Effector memory CD8-positive, alpha-beta T cell (primary cell): ENCODE results near the gene AFAP1L1.

Source experiments
- ATAC-seq: fragments of 150-1000 bp; cut with Tn5 transposase; replicated peaks from 2 replicates; pipeline ENCODE4 v1.10.0; 2021; ENCODE audit warnings: mild to moderate bottlenecking, moderate library complexity
- DNase-seq, 3 experiments: peaks; one replicate each; pipeline ENCODE4 v3.0.0; 2021
- H3K27ac Mint-ChIP-seq, 2 donors: one replicate each; pipeline ENCODE4 v1.8.0; 2022; ENCODE audit warnings: mild to moderate bottlenecking in 2 of 2, mixed read lengths in 2 of 2, moderate library complexity in 2 of 2
- H3K27me3 Mint-ChIP-seq, 2 donors: one replicate each; pipeline ENCODE4 v1.8.0; 2022; ENCODE audit warnings: mixed read lengths in 2 of 2
- H3K36me3 Mint-ChIP-seq: one replicate; pipeline ENCODE4 v1.8.0; 2022; ENCODE audit warnings: mild to moderate bottlenecking, moderate library complexity, mixed read lengths; ENCODE audit not compliant: insufficient read depth
- H3K4me1 Mint-ChIP-seq, 2 donors: one replicate each; pipeline ENCODE4 v1.8.0; 2022; ENCODE audit warnings: low read depth in 2 of 2, mixed read lengths in 2 of 2
- H3K4me3 Mint-ChIP-seq, 2 donors: one replicate each; pipeline ENCODE4 v1.8.0; 2022; ENCODE audit warnings: mild to moderate bottlenecking in 2 of 2, mixed read lengths in 2 of 2, moderate library complexity in 2 of 2
- H3K9me3 Mint-ChIP-seq, 2 donors: one replicate each; pipeline ENCODE4 v1.8.0; 2022; ENCODE audit warnings: mixed read lengths in 2 of 2

The AFAP1L1 gene

DNA sequence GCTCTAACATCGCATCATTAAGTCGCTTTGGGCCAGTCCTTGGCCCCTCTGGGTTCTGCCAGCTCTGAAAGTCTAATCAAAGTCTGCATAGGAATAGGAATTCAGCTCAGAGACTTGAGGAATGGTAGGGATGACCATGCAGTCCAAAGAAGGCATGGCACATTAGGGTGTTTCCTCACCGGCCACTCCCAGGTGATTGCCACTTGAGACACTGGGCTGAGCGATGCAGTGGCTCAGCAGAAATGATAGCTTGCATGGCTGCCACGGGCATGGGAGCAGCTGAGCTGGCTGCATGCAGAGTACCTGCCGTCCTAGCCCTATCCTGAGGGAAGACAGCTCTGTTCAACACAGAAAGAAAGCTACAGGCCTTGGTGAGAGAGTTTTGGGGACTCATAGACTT is 28.8 kb downstream of the AFAP1L1 start:
- no peak for DNase-seq
- no peak overlapping the region for H3K4me3 Mint-ChIP-seq
- peaks cover 33 to 77% of the 10 kb centered on the region in 2 donors for H3K27me3 Mint-ChIP-seq
- no peaks in the 10 kb centered on the region for H3K36me3 Mint-ChIP-seq
- ATAC-seq = no peak
- no peaks in the 10 kb centered on the region for H3K9me3 Mint-ChIP-seq
- no peak overlapping the region for H3K27ac Mint-ChIP-seq
- no peaks in the 10 kb centered on the region for H3K4me1 Mint-ChIP-seq

GRCh38 chr5:149301049-149301743 is 29.5 kb downstream of the AFAP1L1 start:
- no peak for DNase-seq
- ATAC-seq = no peak
- H3K36me3 Mint-ChIP-seq = no peaks in the 10 kb centered on the region
- no peak overlapping the region for H3K27ac Mint-ChIP-seq
- H3K27me3 Mint-ChIP-seq = peaks cover 30 to 80% of the 10 kb centered on the region in 2 donors
- H3K4me3 Mint-ChIP-seq = no peak overlapping the region
- no peaks in the 10 kb centered on the region for H3K4me1 Mint-ChIP-seq
- H3K9me3 Mint-ChIP-seq = no peaks in the 10 kb centered on the region

DNA sequence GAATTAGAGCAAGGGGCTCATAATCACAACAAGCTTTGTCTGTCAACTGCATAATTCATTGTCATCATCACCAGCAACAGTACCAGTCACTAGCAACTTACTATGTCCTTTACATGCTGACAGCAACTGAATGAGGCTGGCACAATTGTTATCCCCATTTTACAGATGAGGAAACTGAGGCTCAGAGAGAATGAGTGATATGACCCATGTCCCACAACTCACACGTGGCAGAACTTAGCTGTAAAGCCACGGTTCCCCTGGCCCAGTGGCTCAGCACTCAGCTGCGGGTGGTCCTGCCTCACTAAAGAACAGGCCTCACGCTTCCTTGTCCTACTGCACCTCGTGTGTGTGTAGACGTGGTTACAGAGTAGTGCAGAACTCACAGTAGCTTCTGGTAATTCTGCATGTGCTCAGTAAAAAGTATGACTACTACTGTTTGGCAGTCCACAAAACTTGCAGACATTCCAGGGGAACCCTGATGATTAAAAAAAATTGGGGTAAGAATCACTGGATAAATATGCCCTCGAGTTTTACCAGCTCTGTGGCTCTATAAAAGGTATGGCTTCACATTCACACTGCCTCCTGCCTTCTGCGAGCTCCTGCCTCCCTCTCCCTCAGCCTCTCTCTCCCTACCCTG is 30.2 kb downstream of the AFAP1L1 start:
- Mint-ChIP-seq H3K36me3 (no peaks in the 10 kb centered on the region), H3K9me3 (no peaks in the 10 kb centered on the region), H3K4me1 (no peaks in the 10 kb centered on the region), H3K4me3 (no peak overlapping the region), H3K27ac (peak overlapping the region in 1 of 2 donors; percentile 20), H3K27me3 (peaks cover 24 to 75% of the 10 kb centered on the region in 2 donors)
- no peak for DNase-seq
- no peak for ATAC-seq

- no peak overlapping the region for H3K4me3 Mint-ChIP-seq
- H3K36me3 Mint-ChIP-seq = no peaks in the 10 kb centered on the region
- H3K4me1 Mint-ChIP-seq = no peaks in the 10 kb centered on the region
- no peaks in the 10 kb centered on the region for H3K9me3 Mint-ChIP-seq
- H3K27me3 Mint-ChIP-seq = peaks cover 23 to 70% of the 10 kb centered on the region in 2 donors
- H3K27ac Mint-ChIP-seq = peak overlapping the region in 1 of 2 donors; percentile 20
- DNase-seq = no peak
- ATAC-seq = no peak
Observed at GRCh38 chr5:149302641-149303040, 31.0 kb downstream of the AFAP1L1 start.

- no peak for DNase-seq
- no peaks in the 10 kb centered on the region for H3K36me3 Mint-ChIP-seq
- no peak overlapping the region for H3K27ac Mint-ChIP-seq
- H3K9me3 Mint-ChIP-seq = no peaks in the 10 kb centered on the region
- no peak for ATAC-seq
- H3K27me3 Mint-ChIP-seq = peaks cover 23 to 67% of the 10 kb centered on the region in 2 donors
- H3K4me1 Mint-ChIP-seq = no peaks in the 10 kb centered on the region
- no peak overlapping the region for H3K4me3 Mint-ChIP-seq
Observed at GRCh38 chr5:149303210-149303609, 31.6 kb downstream of the AFAP1L1 start.

DNA sequence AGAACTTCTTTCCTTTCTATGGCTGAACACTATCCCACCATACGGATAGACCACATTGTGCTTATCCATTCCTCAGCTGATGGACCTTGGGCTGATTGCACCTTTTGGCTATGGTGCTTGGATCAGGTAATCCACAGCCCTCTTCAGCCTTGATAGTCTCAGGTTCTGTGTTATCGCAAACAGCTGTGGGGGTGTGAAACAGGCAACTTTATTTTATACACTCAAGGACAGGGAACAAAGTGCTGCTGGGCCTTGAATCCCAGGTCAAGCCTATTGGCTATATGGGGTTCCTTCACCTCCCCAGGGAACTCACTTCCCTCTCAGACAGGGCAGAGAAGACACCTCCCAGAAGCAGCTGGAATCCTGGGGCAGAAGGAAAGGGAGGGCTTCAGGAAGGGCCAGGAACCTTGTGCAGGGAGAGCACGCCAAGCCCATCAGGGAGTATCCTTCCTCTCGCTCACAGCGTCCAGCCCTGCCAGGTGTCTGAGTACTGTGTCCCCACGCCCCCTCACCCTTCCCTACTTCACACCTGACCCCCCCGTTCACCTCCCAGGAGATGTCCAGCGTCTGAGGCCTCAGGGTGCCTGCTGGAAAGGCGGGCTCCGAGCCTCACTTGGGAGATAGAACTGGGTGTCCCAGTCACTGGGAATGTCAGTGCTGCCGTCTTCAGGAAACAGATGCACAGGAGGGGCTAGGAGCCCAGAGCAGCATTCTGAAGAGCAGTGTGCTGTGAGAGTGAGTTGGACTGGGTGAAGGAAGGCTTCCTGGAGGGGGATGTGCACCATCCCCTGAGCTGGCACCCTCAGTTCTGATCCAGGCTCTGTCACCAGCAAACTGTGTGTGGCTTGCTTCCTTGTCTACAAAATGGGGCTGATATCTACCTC is 32.8 kb downstream of the AFAP1L1 start:
- ATAC-seq (no peak), DNase-seq (no peak)
- Mint-ChIP-seq H3K4me1 (no peaks in the 10 kb centered on the region), H3K27ac (no peak overlapping the region), H3K9me3 (no peaks in the 10 kb centered on the region), H3K36me3 (no peaks in the 10 kb centered on the region), H3K27me3 (peaks cover 16 to 56% of the 10 kb centered on the region in 2 donors), H3K4me3 (no peak overlapping the region)

GRCh38 chr5:149309354-149309753 is 37.7 kb downstream of the AFAP1L1 start:
- Mint-ChIP-seq H3K27ac (no peak overlapping the region), H3K9me3 (no peaks in the 10 kb centered on the region), H3K4me1 (no peaks in the 10 kb centered on the region), H3K36me3 (no peaks in the 10 kb centered on the region), H3K4me3 (no peak overlapping the region), H3K27me3 (peaks cover 11 to 32% of the 10 kb centered on the region in 2 donors)
- DNase-seq = no peak
- no peak for ATAC-seq

DNA sequence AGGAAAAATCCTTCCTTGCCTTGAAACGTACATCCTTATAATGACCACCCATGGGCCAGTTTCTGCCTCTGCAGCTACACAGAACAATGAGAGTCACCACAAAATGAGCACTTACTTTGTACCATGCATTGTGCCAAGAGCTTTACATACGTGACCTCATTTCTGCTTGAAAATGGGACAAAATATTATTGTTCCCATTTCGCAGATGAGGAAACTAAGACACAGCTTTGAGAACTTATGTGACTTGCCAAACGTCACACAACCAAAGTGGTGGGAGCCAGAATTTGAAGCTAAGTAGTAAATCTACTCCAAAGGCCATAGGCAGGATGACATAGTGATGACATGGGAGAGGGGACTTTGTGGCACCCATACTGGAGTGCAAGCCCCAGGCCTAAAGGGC is 38.8 kb downstream of the AFAP1L1 start:
- no peaks in the 10 kb centered on the region for H3K9me3 Mint-ChIP-seq

DNA sequence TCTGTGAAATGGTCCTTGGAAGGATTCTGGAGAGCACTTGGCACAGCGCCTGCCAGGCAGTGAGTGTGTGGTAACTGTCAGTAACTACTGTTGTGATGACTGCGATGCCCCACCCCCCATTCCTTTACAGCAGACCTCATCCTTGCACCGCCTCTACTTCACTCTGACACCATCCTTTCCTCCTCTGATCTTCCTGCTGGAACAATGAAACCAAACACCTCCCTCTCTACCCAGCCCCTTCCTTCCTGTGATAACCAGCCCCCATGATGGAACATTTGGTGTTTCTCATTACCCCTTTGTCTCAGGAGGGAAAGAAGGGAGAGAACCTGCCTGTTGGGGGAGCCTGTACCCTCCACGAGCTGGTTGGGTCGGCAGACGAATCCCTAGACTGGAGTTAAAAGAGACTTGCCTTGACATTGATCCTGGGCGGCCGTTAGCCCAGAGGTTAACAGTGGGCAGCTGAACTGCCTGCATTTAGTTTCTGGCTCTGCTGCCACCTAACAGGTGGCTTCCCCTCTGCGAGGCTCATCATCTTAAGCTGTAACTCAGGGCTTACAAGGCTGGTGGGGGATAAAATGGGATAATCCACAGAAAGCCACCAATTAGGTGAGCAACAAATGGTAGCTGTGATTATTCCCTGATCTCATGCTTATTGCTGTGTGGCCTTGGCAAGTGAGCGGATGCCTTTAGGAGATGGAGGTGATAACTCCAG is 39.4 kb downstream of the AFAP1L1 start:
- H3K4me1 Mint-ChIP-seq = no peaks in the 10 kb centered on the region
- no peak for DNase-seq
- no peaks in the 10 kb centered on the region for H3K9me3 Mint-ChIP-seq
- H3K36me3 Mint-ChIP-seq = no peaks in the 10 kb centered on the region
- ATAC-seq = no peak
- H3K27ac Mint-ChIP-seq = no peak overlapping the region
- no peak overlapping the region for H3K4me3 Mint-ChIP-seq
- H3K27me3 Mint-ChIP-seq = peaks cover 11 to 21% of the 10 kb centered on the region in 2 donors

More for the DNA sequence above, 38.8 kb downstream of the AFAP1L1 start:
- no peak for DNase-seq
- H3K27ac Mint-ChIP-seq = no peak overlapping the region
- H3K4me1 Mint-ChIP-seq = no peaks in the 10 kb centered on the region
- no peaks in the 10 kb centered on the region for H3K36me3 Mint-ChIP-seq
- H3K27me3 Mint-ChIP-seq = peaks cover 11 to 28% of the 10 kb centered on the region in 2 donors
- ATAC-seq = no peak
- no peak overlapping the region for H3K4me3 Mint-ChIP-seq

- Mint-ChIP-seq H3K4me1 (no peaks in the 10 kb centered on the region), H3K4me3 (no peak overlapping the region), H3K27me3 (peaks cover 11 to 19% of the 10 kb centered on the region in 2 donors), H3K9me3 (no peaks in the 10 kb centered on the region), H3K27ac (no peak overlapping the region), H3K36me3 (no peaks in the 10 kb centered on the region)
- no peak for DNase-seq
- ATAC-seq = no peak
Observed at GRCh38 chr5:149313151-149313841, 41.6 kb downstream of the AFAP1L1 start.

- Mint-ChIP-seq H3K4me3 (no peak overlapping the region), H3K27ac (no peak overlapping the region), H3K27me3 (peaks cover 10 to 16% of the 10 kb centered on the region in 2 donors), H3K4me1 (no peaks in the 10 kb centered on the region), H3K36me3 (no peaks in the 10 kb centered on the region), H3K9me3 (no peaks in the 10 kb centered on the region)
- no peak for ATAC-seq
- DNase-seq = no peak
Observed at GRCh38 chr5:149314571-149315111, 43.0 kb downstream of the AFAP1L1 start.

DNA sequence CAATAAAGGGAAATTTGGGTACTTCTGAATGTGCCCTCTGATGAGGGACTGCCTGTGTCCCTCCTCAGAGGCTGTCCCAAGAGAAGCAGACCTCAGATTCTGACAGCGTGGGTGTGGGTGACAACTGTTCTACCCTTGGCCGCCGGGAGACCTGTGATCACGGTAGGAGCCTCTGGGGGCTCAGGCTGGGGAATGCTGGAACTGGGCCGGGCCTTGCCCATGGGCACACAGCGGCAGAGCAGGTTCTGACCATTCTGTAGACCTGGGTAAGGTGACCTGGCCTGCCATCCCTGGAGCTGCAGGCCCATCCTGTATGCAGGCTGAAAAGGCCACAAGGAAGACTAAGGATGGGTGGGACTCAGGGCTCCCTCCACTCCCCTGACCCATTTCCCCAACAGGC is 44.1 kb downstream of the AFAP1L1 start:
- no peak overlapping the region for H3K27ac Mint-ChIP-seq
- H3K4me3 Mint-ChIP-seq = no peak overlapping the region
- DNase-seq (no peak), ATAC-seq (no peak)
- H3K27me3 Mint-ChIP-seq = peaks cover 5 to 10% of the 10 kb centered on the region in 2 donors
- no peaks in the 10 kb centered on the region for H3K4me1 Mint-ChIP-seq
- H3K9me3 Mint-ChIP-seq = no peaks in the 10 kb centered on the region
- H3K36me3 Mint-ChIP-seq = no peaks in the 10 kb centered on the region
